ENCODE measurements around the gene CREB5.

DNA sequence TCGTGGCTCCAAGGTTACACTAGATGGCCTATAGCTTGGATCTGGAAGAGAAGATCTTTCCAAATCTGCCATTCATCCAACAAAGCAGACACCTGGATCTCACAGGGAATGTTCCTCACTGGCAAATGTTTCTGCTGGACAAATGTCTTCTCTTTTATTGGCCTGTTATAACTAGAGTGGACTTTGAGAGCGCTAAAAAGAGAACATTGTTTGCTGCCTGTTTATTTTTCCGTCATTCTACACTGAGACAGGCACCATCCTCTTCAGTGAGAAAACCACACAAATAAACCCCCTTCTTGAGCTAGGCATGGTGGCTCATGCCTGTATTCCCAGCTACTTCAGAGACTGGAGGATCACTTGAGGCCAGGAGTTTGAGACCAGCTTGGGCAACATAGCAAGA lies 206.9 kb downstream of the CREB5 start:
- no peak for TF ChIP-seq POLR2A (IDR thresholded peaks at IDR 0.05)
- TF ChIP-seq, protein P1, sequence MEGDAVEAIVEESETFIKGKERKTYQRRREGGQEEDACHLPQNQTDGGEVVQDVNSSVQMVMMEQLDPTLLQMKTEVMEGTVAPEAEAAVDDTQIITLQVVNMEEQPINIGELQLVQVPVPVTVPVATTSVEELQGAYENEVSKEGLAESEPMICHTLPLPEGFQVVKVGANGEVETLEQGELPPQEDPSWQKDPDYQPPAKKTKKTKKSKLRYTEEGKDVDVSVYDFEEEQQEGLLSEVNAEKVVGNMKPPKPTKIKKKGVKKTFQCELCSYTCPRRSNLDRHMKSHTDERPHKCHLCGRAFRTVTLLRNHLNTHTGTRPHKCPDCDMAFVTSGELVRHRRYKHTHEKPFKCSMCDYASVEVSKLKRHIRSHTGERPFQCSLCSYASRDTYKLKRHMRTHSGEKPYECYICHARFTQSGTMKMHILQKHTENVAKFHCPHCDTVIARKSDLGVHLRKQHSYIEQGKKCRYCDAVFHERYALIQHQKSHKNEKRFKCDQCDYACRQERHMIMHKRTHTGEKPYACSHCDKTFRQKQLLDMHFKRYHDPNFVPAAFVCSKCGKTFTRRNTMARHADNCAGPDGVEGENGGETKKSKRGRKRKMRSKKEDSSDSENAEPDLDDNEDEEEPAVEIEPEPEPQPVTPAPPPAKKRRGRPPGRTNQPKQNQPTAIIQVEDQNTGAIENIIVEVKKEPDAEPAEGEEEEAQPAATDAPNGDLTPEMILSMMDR (IDR thresholded peaks at IDR 0.05), result no peak

Data from breast epithelium (tissue), 3 donors.